Mucosa of rectum (tissue), 2 donors: Measurements from ENCODE around the gene HUS1.

Experiments used
- H3K27ac ChIP-seq, 2 donors: one replicate each; pipeline ENCODE4 v1.7.0; 2013; ENCODE audit warnings: inconsistent platforms in 2 of 2, low read depth in 2 of 2, low read length in 2 of 2
- H3K27me3 ChIP-seq, 2 donors: one replicate each; pipeline ENCODE4 v1.7.0; 2013; ENCODE audit warnings: low read length in 2 of 2; ENCODE audit not compliant: control insufficient read depth in 2 of 2, insufficient read depth in 2 of 2
- H3K36me3 ChIP-seq, 2 donors: one replicate each; pipeline ENCODE4 v1.7.0; 2013; ENCODE audit warnings: low read length in 2 of 2; ENCODE audit not compliant: control insufficient read depth in 2 of 2, insufficient read depth in 2 of 2
- H3K4me1 ChIP-seq, 2 donors: one replicate each; pipeline ENCODE4 v1.7.0; 2013; ENCODE audit warnings: low read length in 2 of 2, mild to moderate bottlenecking in 1 of 2; ENCODE audit not compliant: control insufficient read depth in 2 of 2, insufficient read depth in 2 of 2
- H3K4me3 ChIP-seq, 2 donors: one replicate each; pipeline ENCODE4 v1.7.0; 2013; ENCODE audit warnings: low read length in 2 of 2
- H3K9ac ChIP-seq, 2 donors: one replicate each; pipeline ENCODE4 v1.7.0; 2013; ENCODE audit warnings: low read length in 2 of 2, low read depth in 1 of 2, mild to moderate bottlenecking in 1 of 2
- H3K9me3 ChIP-seq, 2 donors: one replicate each; pipeline ENCODE4 v1.7.0; 2013; ENCODE audit warnings: low read length in 2 of 2; ENCODE audit not compliant: control insufficient read depth in 2 of 2
- donor health status: healthy.
- donor health status: Normal muscosa, but diverticular disease.

The HUS1 gene

DNA sequence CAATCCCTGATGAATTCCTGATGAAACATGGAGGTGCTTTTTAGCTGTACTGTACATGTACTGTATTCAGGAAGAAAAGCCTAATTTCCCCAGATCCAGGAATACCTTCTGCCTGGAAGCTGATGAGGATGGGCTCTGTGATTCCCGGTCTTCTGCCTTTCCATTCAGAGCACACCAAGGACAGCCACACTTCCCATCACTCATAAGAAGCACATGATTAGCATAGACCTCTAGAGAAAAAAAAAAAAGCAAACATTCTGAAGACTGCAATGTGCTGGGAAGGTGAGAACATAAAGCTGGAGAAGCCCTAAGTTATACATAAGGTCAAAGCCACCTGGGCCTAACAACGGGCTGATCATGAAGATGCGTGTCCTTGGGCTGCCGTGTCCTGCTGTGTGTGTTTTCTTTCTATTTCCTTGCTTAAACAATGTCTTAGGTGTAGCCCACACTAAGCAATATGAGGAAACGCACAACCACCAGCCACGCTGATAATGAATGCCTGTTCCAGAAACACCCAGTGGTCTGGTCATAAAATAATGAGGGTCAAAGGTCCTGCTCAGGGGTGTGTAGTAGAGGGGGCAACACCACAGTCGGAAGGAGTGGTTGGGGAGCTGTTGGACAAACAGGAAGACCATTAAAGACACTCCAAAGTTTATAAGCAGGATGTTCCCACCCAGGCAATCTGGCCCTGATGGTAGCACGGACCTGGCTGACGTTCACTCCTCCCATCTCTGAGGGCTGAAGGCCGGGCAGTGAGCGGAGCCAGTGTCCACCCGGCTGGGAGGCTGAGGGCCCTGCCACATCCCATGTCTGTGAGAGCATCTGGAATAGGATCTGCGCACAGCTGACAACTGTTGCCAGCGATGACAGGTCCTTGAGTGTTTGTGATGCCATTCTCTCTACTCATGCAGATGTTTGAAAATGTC is 39.1 kb downstream of the HUS1 start:
- H3K4me1 ChIP-seq: peaks cover 18 to 28% of the 10 kb centered on the region in 2 donors
- no peaks in the 10 kb centered on the region for H3K9me3 ChIP-seq
- peak overlapping the region; percentile 89 to 91 for H3K27ac ChIP-seq
- peak overlapping the region; percentile 56 to 60 for H3K9ac ChIP-seq
- peak overlapping the region; percentile 27 to 54 for H3K4me3 ChIP-seq
- no peaks in the 10 kb centered on the region for H3K27me3 ChIP-seq
- H3K36me3 ChIP-seq: no peaks in the 10 kb centered on the region

DNA sequence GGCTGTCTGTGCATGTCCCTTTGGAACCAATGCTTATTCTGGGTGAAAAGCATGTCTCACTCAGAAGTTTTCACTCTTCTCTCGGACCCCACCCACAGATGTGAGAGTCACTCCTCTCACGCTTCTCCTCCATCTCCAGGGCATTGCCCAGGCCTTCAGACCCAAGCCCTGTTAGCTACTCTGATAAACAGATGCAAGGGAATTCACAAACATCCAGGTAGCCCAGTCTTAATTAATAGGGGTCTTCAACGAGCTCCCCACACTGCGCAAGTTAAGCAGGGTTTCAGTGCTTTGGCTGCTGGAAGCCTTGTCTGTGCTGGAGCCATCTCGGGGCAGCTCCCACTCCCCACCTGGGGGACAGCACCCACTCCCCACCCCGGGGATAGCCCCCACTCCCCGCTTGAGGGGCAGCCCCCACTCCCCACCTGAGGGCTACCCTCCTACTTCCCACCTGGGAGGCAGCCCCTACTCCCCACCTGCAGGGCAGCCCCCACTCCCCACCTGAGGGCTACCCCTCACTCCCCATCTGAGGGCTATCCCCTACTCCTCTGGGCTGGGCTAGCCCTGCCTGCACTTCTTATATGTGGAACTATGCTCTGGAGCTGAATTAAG is 39.9 kb downstream of the HUS1 start:
- Histone ChIP-seq H3K9ac (peak overlapping the region; percentile 56 to 60), H3K4me3 (peak overlapping the region in 1 of 2 donors; percentile 54), H3K36me3 (no peaks in the 10 kb centered on the region), H3K4me1 (peaks cover 16 to 28% of the 10 kb centered on the region in 2 donors), H3K27me3 (no peaks in the 10 kb centered on the region), H3K27ac (peak overlapping the region; percentile 89 to 91), H3K9me3 (no peaks in the 10 kb centered on the region)

DNA sequence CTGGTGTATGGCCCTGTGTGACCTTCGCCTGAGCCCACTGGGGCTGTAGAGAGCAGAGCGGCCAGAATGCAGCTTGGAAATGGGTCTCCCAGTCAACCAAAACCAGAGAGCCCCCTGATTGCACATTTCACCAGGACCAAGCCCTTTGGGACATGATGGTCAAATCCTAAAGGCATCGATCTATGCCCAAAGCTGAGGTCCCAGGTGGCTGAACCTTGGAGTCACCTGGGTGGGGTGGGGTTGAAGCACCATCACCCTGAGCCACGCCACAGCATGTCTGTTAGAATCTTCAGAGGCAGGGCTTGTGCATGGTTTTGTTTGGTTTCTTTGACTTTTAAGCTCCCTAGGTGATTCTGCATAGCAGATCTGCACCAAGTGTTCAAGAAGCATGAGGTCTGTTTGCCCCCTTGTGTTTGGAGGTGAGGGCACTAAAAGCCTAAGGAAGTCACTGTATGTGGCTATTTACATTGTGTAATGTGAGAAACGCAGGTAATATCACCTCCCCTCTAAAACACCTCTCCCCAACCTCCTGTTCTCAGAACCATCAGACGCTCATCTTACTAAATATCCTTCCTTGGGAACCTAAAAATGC is 40.7 kb downstream of the HUS1 start:
- H3K27ac ChIP-seq: no peak overlapping the region
- H3K4me1 ChIP-seq: peaks cover 16 to 28% of the 10 kb centered on the region in 2 donors
- H3K4me3 ChIP-seq: no peak overlapping the region

DNA sequence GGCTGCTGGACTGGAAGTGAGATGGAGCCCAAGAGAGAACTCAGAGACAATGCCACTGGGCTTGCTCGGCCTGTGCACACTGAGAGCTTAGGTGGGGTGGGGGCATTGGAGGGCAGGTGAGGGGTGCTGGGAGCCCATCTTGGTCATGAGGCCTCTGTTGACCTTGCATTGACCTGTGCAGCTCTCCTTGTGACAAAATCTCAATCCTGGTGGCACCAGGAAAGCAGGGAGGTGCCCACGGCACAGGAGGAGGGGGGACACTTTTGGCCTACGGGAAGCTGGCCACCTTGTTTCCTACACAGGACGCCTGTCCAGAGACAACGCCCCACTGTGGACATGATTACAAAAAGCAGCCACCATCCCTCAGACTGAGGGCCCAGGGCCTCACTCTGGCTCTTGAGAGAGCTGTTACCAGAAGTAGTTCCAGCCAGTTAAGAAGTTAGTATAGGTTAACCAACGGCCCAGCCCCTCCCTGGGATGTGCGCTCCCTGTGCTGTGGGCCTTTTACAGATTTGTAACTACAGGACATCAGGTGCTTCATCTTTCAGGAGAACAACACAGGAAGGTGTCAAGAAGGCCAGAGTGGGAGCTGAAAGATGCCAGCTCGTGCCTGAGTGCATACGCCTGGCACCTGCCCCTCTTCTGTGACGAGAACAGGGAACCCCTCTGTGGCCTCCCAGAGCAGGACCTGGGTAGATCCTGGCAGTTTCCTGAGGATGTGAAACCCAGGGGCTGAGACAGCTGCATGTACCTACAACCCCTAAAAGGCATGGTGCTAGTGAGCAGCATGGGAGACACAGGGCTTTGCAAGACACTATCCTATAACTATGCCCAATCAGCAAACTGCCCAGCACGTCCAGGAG is 41.5 kb downstream of the HUS1 start:
- Histone ChIP-seq H3K9ac (no peak overlapping the region), H3K27me3 (no peaks in the 10 kb centered on the region), H3K27ac (peak overlapping the region in 1 of 2 donors; percentile 38), H3K4me1 (peaks cover 16 to 28% of the 10 kb centered on the region in 2 donors), H3K4me3 (no peak overlapping the region), H3K9me3 (no peaks in the 10 kb centered on the region), H3K36me3 (no peaks in the 10 kb centered on the region)

More for the DNA sequence above, 40.7 kb downstream of the HUS1 start:
- Histone ChIP-seq H3K9me3 (no peaks in the 10 kb centered on the region), H3K36me3 (no peaks in the 10 kb centered on the region), H3K9ac (no peak overlapping the region), H3K27me3 (no peaks in the 10 kb centered on the region)

DNA sequence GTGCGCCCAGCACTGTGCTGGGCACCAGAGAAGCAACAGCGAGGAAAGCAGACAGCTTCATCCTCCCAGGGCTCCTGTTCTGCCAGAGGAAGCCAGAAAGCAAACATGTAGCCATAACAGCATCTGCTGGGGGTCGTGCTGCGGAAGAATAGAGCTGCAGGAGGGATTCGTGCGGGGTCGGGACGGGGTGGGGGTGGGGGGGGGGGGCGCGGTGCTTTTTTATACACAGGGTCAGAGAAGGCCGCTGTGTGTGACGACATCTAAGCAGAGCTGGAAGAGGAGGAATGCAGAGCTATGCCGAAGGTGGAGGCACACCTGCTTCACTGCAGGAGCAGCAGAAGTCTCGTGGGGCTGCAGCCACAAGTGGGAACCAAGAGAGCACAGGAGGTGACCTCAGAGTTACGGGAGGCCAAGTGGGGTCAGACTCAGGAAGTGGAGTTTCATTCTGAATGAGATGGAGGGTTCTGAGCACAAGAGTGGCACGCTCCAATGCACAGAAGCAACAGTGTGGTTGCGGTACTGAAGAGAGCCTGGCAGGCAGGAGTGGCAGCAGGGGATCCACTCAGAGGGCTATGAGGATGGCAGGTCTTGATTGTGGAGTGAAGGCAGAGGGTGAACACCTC is 42.2 kb downstream of the HUS1 start:
- H3K4me3 ChIP-seq: no peak overlapping the region
- no peaks in the 10 kb centered on the region for H3K9me3 ChIP-seq
- no peak overlapping the region for H3K9ac ChIP-seq
- peak overlapping the region in 1 of 2 donors; percentile 38 for H3K27ac ChIP-seq
- H3K4me1 ChIP-seq: peaks cover 16 to 28% of the 10 kb centered on the region in 2 donors
- no peaks in the 10 kb centered on the region for H3K27me3 ChIP-seq
- no peaks in the 10 kb centered on the region for H3K36me3 ChIP-seq

DNA sequence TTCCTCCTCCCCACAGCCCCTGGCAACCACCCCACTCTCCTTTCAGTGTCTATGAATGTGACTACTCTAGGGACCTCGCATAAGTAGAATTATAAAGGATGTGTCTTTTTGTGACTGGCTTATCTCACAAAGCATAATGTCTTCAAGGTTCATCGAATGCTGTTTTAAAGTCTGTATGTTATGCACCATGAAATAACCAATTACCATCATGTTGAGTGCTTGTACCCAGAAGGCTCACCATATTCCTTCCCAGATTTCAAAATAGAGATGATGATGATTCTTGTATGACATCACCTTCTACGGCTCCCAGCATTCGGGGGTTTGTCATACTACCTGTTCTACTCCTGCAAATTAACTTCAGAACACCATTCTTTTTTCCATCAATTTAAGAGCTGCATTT is 43.1 kb downstream of the HUS1 start:
- no peak overlapping the region for H3K4me3 ChIP-seq
- no peak overlapping the region for H3K27ac ChIP-seq
- H3K4me1 ChIP-seq: peaks cover 14 to 21% of the 10 kb centered on the region in 2 donors
- H3K9ac ChIP-seq: no peak overlapping the region
- H3K27me3 ChIP-seq: no peaks in the 10 kb centered on the region
- no peaks in the 10 kb centered on the region for H3K9me3 ChIP-seq
- no peaks in the 10 kb centered on the region for H3K36me3 ChIP-seq

DNA sequence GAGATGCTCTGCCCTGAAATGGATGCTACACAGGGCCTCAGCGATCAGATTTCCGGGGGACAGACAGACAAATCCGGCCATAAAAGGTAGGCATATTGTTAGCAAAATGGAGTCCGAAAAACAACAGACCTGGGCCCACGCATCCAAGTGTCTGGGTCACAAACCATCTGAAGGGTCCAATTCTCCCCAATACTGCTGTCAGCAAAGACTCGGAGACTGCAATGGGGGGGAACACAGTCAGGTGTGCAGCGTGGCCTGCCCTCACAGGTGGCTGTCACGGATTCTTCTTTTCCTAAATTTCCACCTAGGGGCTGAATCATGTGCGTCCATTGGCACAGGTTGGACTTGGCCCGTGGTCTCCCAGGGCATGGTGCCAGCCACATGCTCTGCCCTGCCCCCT is 44.1 kb downstream of the HUS1 start:
- Histone ChIP-seq H3K9ac (no peak overlapping the region), H3K27me3 (no peaks in the 10 kb centered on the region), H3K36me3 (no peaks in the 10 kb centered on the region), H3K9me3 (no peaks in the 10 kb centered on the region), H3K4me1 (peaks cover 9 to 12% of the 10 kb centered on the region in 2 donors), H3K4me3 (no peak overlapping the region), H3K27ac (no peak overlapping the region)

DNA sequence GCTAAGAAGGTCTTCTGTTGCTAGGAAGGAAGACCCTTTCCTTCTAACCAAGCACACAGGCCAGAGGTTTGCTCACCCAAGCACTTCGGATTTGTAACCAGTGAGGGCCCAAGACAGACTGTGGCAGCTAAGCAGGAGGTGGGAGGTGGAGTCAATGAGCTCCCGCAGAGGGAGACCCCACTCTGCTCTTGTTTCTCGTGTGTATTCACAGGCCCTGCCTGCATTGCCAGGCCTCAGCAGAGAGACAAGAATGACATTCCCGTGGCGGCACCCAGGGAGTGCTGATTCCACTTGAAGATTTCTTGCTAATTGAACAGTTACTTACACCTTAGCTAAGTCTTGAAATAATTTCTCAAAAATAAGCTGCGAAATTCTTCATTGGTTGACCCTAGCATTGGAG is 44.6 kb downstream of the HUS1 start:
- H3K27me3 ChIP-seq: no peaks in the 10 kb centered on the region
- no peaks in the 10 kb centered on the region for H3K9me3 ChIP-seq
- peaks cover 5 to 7% of the 10 kb centered on the region in 2 donors for H3K4me1 ChIP-seq
- H3K27ac ChIP-seq: no peak overlapping the region
- H3K9ac ChIP-seq: no peak overlapping the region
- no peak overlapping the region for H3K4me3 ChIP-seq
- H3K36me3 ChIP-seq: no peaks in the 10 kb centered on the region

DNA sequence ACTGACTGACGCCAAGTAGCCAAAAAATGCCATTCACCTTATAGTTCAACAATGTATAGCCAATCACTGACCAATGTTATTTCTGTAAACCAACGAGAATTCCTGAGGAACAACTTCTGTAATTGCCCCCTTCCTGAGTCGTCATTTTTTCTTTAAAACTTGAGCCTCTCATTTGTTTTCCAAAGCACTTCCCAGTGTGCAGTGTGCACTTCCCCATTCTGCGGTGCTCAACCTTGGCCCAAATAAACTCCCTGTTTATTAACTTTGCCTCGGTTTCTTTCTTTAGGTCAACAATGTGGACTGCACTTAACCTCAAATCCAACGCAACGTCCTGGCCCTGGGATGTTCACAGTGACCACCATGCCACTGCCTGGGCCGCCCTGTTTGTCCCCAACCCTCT is 46.2 kb downstream of the HUS1 start:
- Histone ChIP-seq H3K4me1 (no peaks in the 10 kb centered on the region), H3K36me3 (no peaks in the 10 kb centered on the region), H3K4me3 (no peak overlapping the region), H3K27ac (no peak overlapping the region), H3K9me3 (no peaks in the 10 kb centered on the region), H3K27me3 (no peaks in the 10 kb centered on the region), H3K9ac (no peak overlapping the region)
